Right hindlimb (tissue), 1 donor: Measurements from ENCODE around the gene GRB7.
"Not testable (repeated sequence)": the region's sequence is repeated elsewhere in the genome, so short reads cannot be mapped to it uniquely, and the experiment has no call there.

ENCODE experiments used
- DNase-seq: peaks from one replicate; pipeline ENCODE4 v3.0.0-alpha.2; 2018

The GRB7 gene

DNA sequence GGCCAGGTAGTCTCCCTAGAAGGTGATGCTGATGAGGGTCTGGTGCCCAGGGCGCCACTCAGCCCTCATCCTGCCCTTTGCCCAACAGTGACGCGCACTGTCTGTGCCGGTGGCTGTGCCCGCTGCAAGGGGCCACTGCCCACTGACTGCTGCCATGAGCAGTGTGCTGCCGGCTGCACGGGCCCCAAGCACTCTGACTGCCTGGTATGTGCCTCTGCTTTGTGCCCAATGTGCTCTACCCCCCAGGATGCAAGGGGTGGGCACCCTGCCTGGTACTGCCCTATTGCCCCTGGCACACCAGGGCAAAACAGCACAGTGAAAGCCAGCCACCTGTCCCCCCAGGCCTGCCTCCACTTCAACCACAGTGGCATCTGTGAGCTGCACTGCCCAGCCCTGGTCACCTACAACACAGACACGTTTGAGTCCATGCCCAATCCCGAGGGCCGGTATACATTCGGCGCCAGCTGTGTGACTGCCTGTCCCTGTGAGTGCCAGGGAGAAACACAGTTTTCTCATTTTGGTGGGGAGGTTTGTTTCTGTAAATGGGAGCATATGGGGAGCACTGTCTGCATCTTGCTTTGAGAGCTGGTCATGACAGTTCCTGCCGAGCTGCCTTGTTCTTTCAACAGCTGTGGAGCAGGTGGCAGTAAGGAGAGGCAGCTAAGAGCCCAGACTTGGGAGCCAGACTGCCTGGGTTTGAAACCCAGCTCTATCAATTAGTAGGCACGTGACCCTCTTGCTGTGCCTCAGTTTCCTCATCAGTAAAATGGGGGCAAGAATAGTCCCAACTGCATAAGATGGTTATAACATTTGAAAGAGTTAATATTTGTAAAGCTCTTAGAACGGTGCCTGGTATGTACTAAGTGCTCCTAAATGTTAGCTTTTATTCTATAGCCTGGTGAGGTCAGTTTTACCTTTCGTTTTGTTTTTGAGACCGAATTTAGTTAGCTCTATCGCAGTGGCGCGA, 27.5 kb upstream of the GRB7 start:
- DNase-seq: no peak

DNA sequence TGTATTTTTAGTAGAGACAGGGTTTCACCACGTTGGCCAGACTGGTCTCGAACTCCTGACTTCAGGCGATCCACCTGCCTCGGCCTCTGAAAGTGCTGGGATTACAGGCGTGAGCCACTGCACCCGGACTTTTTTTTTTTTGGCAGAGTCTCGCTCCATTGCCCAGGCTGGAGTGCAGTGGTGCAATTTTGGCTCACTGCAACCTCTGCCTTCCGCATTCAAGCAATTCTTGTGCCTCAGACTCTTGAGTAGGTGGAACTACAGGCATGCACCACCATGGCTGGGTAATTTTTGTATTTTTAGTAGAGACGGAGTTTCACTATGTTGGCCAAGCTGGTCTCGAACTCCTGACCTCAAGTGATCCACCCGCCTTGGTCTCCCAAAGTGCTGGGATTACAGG, 26.7 kb upstream of the GRB7 start:
- not testable (repeated sequence) for DNase-seq

DNA sequence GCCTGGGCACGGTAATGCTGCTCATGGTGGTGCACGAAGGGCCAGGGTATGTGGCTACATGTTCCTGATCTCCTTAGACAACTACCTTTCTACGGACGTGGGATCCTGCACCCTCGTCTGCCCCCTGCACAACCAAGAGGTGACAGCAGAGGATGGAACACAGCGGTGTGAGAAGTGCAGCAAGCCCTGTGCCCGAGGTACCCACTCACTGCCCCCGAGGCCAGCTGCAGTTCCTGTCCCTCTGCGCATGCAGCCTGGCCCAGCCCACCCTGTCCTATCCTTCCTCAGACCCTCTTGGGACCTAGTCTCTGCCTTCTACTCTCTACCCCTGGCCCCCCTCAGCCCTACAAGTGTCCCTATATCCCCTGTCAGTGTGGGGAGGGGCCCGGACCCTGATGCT, 25.9 kb upstream of the GRB7 start:
- no peak for DNase-seq

DNA sequence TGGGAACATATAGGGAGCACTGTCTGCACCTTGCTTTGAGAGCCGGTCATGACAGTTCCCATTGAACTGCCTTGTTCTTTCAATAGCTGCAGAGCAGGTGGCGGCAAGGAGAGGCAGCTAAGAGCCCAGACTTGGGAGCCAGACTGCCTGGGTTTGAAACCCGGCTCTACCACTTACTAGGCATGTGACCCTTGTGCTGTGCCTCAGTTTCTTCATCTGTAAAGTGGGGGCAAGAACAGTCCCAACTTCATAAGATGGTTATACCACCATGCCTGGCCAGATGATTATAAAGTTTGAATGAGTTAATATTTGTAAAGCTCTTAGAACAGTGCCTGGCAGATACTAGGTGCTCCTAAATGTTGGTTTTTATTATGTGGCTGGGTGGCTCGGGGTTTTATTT, 23.5 kb upstream of the GRB7 start:
- no peak for DNase-seq

DNA sequence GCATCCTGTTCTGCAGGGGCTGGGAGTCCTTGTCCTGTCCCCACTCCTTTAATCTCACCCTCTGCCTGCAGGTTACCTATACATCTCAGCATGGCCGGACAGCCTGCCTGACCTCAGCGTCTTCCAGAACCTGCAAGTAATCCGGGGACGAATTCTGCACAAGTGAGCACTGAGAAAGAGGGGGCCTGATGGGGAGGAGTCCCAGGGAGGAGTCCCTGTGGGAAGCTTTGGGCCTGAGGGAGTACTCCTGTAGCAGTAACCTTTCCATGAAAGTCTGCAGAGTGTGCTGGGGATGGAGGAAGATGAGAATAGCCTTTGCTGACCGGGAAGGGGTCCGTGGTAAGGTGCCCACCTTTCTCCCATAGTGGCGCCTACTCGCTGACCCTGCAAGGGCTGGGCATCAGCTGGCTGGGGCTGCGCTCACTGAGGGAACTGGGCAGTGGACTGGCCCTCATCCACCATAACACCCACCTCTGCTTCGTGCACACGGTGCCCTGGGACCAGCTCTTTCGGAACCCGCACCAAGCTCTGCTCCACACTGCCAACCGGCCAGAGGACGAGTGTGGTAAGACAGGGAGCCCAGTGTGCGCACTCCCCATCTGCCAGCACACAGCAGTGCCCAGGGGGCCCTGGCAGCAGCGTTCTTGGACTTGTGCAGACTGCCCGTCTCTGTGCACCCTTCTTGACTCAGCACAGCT, 22.2 kb upstream of the GRB7 start:
- no peak for DNase-seq

DNA sequence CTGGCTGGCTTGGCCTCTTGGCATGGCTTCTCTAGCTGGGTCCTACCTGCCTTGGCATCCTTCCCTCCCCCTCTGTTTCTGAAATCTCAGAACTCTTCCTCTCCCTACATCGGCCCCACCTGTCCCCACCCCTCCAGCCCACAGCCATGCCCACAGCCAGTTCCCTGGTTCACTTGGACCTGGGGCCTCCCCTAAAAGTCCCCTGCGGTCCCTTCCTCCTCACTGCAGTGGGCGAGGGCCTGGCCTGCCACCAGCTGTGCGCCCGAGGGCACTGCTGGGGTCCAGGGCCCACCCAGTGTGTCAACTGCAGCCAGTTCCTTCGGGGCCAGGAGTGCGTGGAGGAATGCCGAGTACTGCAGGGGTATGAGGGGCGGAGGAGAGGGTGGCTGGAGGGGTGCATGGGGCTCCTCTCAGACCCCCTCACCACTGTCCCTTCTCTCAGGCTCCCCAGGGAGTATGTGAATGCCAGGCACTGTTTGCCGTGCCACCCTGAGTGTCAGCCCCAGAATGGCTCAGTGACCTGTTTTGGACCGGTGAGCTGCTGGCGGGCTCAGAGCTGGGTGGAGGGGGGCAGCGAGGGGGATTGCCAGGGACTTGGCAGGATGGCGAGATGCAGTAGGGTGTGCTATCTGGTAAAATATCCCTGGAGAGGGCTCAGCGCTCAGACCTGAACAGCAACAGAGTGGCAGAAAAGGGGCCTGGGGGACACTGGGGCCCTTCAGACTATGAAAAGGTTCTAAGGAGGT, 21.5 kb upstream of the GRB7 start:
- DNase-seq: no peak

DNA sequence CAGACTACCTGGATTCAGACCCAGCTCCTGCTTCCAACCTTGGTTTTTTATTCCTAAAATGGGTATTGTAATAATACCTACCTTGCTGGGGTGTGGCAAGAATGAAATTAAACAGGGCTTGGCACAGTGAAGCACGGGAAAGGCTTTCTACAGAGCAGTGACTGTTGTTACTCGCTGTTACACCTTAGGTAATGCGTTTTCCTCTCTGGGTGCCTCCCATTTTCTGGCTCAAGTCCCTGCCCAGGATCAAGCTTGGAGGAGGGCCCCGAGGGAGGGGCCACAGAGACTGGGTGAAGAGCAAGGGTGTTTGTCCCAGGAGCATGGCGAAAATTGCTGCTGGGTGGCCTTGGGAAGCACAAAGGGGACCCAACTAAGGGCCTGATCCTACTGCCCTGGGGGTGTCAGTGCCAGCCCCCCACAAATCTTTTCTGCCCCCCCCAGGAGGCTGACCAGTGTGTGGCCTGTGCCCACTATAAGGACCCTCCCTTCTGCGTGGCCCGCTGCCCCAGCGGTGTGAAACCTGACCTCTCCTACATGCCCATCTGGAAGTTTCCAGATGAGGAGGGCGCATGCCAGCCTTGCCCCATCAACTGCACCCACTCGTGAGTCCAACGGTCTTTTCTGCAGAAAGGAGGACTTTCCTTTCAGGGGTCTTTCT, 20.7 kb upstream of the GRB7 start:
- no peak for DNase-seq

DNA sequence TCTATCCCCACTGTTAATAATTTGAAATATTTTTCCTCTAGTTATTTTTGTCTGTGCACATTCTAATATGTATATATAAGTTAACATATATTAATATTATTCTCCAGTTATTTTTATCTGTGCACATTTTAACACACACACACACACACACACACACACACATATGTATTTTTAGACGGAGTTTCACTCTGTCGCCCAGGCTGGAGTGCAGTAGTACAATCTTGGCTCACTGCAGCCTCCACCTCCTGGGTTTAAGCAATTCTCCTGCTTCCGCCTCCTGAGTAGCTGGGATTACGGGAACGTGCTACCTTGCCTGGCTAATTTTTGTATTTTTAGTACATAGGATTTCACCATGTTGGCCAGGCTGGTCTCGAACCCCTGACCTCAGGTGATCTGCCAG, 20.1 kb upstream of the GRB7 start:
- DNase-seq: no peak

DNA sequence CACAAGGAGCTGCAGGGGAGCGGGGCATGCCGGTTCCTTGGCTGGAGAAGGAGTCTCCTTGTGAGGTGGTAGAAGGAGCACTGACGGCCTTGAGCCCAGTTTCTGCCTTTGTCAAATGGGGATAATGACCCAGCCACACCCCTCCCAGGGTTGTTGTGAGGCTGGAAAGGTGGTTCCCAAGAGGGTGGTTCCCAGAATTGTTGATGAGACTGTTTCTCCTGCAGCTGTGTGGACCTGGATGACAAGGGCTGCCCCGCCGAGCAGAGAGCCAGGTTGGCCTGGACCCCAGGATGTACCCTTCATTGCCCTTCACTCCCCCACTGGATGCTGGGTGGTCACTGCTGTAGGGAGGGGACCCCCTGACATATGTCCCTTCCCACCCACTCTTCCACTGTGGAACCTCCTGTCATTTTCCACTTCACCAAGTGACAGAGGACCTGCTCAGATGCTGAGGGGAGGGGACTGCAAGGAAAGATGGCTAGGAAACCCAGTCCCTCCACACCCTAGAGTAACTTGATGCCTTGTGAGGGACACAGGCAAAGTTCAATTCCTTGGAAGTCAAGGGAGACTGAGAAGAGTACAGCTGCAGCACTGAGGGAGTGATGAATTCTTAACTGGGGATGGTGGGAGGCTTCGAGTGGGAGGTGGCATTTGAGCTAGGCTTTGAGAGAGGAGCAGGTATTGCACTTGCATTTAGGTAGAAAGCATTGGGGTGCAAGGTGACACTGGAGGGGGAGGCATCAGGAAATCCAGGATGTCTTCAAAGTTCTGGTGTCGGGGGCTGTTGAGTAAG, 18.0 kb upstream of the GRB7 start:
- DNase-seq: no peak

DNA sequence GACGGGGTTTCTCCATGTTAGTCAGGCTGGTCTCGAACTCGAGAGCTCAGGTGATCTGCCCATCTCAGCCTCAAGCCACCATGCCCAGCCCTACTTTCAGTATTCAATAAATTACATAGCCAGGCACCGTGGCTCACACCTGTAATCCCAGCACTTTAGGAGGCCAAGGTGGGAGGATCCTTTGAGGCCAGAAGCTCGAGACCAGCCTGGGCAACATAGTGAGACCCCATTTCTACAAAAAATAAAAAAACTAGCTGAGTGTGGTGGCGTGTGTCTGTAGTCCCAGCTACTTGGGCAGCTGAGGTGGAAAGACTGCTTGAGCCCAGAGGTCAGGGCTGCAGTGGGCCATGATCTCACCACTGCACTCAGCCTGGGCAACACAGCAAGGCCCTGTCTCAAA, 15.6 kb upstream of the GRB7 start:
- no peak for DNase-seq

DNA sequence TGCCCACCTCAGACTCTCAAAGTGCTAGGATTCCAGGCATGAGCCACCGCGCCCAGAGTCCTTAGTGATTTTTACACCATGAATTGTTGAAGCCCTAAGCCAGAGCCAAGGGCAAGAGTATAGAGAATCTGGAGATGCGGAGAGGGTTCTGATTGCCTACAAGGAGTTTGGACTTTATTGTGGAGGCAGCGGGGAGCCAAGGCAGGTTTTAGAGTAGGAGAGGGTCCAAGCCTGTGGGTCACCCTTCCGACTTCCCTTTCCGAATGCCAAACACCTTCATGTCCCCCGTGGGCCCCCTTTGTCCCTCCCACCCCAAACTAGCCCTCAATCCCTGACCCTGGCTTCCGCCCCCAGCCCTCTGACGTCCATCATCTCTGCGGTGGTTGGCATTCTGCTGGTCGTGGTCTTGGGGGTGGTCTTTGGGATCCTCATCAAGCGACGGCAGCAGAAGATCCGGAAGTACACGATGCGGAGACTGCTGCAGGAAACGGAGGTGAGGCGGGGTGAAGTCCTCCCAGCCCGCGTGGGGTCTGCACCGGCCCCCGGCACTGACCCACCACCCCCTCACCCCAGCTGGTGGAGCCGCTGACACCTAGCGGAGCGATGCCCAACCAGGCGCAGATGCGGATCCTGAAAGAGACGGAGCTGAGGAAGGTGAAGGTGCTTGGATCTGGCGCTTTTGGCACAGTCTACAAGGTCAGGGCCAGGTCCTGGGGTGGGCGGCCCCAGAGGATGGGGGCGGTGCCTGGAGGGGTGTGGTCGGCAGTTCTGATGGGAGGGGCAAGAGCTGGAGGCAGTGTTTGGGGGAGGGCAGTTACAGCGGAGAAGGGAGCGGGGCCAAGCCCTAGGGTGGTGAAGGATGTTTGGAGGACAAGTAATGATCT, 14.5 kb upstream of the GRB7 start:
- DNase-seq: no peak

DNA sequence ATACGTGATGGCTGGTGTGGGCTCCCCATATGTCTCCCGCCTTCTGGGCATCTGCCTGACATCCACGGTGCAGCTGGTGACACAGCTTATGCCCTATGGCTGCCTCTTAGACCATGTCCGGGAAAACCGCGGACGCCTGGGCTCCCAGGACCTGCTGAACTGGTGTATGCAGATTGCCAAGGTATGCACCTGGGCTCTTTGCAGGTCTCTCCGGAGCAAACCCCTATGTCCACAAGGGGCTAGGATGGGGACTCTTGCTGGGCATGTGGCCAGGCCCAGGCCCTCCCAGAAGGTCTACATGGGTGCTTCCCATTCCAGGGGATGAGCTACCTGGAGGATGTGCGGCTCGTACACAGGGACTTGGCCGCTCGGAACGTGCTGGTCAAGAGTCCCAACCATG, 13.0 kb upstream of the GRB7 start:
- DNase-seq: no peak

DNA sequence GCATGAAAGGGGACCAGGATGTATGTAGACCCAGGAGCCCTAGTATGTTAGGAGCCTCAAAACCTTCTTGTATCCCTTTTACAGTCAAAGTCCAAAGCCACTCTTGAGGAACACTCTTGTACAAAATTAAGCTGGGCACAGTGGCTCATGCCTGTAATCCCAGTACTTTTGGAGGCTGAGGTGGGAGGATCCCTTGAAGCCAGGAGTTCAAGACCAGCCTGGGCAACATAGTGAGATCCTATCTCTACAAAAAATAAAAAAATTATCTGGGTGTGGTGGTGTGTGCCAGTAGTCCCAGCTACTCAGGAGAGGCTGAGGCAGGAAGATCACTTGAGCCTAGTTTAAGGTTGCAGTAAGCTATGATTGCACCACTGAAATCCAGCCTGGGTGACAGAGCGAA, 11.8 kb upstream of the GRB7 start:
- not testable (repeated sequence) for DNase-seq

DNA sequence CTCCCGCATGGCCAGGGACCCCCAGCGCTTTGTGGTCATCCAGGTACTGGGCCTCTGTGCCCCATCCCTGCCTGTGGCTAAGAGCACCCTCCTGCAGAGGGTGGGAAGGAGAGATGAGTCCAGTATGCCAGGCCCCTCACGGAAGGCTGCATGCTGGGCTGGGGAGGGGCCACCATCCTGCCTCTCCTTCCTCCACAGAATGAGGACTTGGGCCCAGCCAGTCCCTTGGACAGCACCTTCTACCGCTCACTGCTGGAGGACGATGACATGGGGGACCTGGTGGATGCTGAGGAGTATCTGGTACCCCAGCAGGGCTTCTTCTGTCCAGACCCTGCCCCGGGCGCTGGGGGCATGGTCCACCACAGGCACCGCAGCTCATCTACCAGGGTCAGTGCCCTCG, 11.1 kb upstream of the GRB7 start:
- no peak for DNase-seq

DNA sequence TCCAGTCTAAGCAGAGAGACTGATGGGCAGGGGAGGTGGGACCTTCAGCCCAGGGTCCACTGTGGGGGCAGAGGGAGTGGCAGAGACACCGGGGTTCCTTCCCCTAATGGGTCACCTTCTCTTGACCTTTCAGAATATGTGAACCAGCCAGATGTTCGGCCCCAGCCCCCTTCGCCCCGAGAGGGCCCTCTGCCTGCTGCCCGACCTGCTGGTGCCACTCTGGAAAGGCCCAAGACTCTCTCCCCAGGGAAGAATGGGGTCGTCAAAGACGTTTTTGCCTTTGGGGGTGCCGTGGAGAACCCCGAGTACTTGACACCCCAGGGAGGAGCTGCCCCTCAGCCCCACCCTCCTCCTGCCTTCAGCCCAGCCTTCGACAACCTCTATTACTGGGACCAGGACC, 10.2 kb upstream of the GRB7 start:
- no peak for DNase-seq

DNA sequence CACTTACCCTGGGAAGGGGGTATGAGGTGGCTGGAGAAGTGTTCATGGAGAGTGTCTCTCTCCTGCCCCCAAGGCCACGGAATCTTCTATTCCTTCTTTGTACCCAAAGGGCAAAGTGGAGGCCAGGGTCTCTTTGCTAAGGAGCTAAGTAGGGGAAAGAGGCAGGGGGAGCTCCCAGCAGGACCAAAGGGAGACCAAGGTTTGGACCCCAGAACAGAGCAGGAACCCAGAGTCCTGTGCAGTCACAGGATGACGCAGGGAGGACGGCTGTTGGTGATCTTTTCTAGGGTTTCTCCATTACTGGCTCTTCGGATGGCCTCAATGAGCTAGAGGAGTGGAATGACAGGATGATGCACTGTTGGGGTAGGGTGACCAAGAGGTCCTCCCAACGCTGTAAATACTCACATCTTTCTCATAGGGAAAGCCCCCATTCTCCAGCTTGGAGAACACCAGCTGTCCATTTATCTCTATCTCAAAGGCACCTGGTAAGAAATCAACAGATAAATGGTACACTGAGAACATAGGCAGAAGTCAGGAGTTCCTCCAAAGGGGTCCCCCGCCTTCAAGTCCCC, 8.4 kb upstream of the GRB7 start:
- DNase-seq: no peak

DNA sequence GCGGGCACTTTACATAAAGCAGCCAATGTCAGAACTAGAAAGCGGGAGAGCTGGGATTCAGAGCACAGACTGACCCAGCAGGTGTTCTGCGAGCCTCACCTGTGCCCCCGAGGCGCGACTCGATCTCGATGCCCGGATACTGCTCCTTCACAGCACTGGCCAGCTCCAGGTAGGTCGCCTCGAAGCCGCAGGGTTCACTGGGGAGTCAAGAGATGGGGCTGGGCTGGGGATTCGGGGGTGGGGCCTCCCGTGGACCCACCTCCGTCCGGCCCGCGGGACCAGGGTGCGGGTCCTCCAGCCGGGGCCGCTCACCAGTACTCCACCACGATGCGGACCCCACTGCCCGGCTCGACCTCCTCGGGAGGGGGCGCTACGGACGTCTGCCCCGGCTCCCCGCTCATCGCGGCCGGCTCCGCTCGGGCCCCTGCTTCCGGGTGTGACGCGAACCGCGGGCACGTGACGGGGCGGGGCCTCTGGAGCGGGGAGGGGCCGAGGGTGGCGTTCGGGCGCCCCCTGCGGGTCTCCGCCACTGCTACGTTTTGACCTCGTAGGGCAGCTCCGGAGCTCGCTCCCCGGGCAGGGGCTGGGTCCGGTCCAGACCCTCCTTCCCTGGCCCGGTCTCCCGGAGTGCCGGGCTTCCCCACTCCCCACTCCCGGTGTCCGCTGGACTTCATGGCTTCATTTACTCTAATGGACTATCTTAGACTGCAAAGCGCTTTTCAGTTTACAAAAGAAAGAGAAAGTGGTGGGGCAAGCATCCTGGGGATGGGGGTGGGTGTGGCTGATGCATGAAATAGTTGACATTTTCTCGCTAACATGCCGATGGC, 7.4 kb upstream of the GRB7 start, which contains the start of gene MIEN1:
Gene MIEN1, minus strand, starts transcription at position 438 of the 827 bp plus-strand sequence. Its CDS starts 37 bp downstream, at position 401.
- DNase-seq: peak; percentile 93

DNA sequence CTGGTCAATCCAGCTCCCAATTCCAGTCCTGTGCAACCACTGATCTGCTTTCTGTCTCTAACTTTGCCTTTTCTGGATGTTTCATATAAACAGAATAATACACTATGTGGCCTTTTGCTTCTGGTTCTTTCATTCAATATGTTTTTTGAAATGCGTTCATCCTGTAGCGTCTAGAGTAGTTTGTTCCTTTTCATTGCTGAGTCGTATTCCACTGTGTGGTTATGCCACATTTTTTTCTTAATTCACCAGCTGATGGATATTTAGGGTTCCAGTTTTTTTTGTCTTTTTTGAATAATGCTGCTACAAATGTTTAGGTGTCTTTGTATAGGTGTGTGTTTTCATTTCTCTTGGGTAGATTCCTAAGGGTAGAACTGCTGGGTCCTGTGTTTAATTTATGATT, 5.2 kb upstream of the GRB7 start:
- no peak for DNase-seq

DNA sequence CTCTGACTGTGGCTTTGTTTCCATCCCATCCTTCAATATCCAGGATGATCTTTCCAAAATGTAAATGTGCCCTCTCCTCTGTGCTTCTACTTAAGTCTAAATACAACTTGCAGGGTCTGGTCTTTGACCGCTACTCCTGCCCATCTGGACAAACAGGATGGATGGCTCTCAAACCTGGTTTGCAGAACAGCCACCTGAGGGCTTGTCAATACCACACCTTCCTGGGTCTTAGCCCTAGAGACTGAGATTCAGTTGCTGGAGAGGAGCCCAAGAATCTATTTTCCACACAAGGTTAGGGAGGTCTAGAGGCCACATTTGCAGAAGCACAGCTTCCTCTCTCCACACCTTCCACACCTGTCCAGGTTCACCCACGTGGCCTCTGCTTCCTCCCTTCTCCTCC, 1.9 kb upstream of the GRB7 start:
- DNase-seq: no peak
